HepG2 (cell line): Measurements from ENCODE around the gene BPGM. TPM values are rescaled to one million over a fixed set of nuclear protein-coding genes. Genes with fewer than 3 reads are reported as not detected.

Experiments used
- ATAC-seq: fragments of 200-7000 bp; cut with Tn5 transposase; 3 replicates; pipeline ENCODE4 v1.9.1; 2020; ENCODE audit warnings: mild to moderate bottlenecking, moderate library complexity
- BruUV-seq: library from RNA; stranded (reverse); fragments of 400-500 nt; replicated peaks from 2 replicates; lab custom pipeline; 2021; lab: Mats Ljungman, UMichigan
- CTCF ChIA-PET: fragments of 300-600 bp; formaldehyde crosslinking; extraction: SDS; loops from one replicate; lab custom pipeline; 2021; ENCODE audit warnings: low total read pairs, inconsistent platforms, low intra/inter-chr PET ratio; lab: Yijun Ruan, JAX
- POLR2A ChIA-PET: fragments of 350-600 bp; sonication (Branson Sonifier 250); formaldehyde crosslinking; loops from one replicate; lab custom pipeline; 2020; ENCODE audit warnings: antibody characterized with exemption, inconsistent platforms; lab: Yijun Ruan, JAX
- DNase-seq: peaks from one replicate; pipeline ENCODE4 v3.0.0-alpha.2; 2015; ENCODE audit warnings: low spot score
- FAIRE-seq: peaks from 3 replicates; lab custom pipeline; 2011; peaks lifted over from hg19 to GRCh38; lab: Jason Lieb, UNC
- H2AFZ ChIP-seq: one replicate; pipeline ENCODE4 v1.6.1; 2011; ENCODE audit warnings: low read length, inconsistent platforms
- H3K27ac ChIP-seq: fragments of 300-600 bp; 3 replicates; pipeline ENCODE4 v1.8.0; 2011; ENCODE audit warnings: mixed run types, mild to moderate bottlenecking, mixed read lengths, low read length, inconsistent platforms; ENCODE audit not compliant: insufficient read depth; ENCODE audit errors: extremely low read length
- H3K27me3 ChIP-seq, 2 experiments: fragments of 200-600 bp in 1 of 2; 2 replicates in 1 of 2; 3 replicates in 1 of 2; pipeline versions ENCODE4 v1.6.0 to v1.8.0; 2011; ENCODE audit warnings: low read length in 2 of 2, mild to moderate bottlenecking in 2 of 2, moderate library complexity in 2 of 2, inconsistent platforms in 1 of 2; ENCODE audit not compliant: insufficient read depth in 2 of 2, control insufficient read depth in 1 of 2
- H3K36me3 ChIP-seq, 2 experiments: fragments of 200-600 bp in 1 of 2; replicated peaks in 1 of 2; 2 replicates in 1 of 2; 3 replicates in 1 of 2; pipeline versions ENCODE4 v1.5.1 to v1.8.0; 2011; ENCODE audit warnings: low read length in 2 of 2, inconsistent platforms in 1 of 2; ENCODE audit not compliant: insufficient read depth in 2 of 2, control insufficient read depth in 1 of 2
- H3K4me1 ChIP-seq: 2 replicates; pipeline ENCODE4 v1.5.1; 2012; ENCODE audit warnings: low read length, inconsistent platforms; ENCODE audit not compliant: insufficient read depth
- H3K4me2 ChIP-seq: 2 replicates; pipeline ENCODE4 v1.6.0; 2011; ENCODE audit warnings: low read depth, low read length, inconsistent platforms
- H3K4me3 ChIP-seq, 3 experiments: fragments of 200-600 bp in 1 of 3; sonication (generic), shearing (Covaris generic) in 1 of 3; replicated peaks in 1 of 3; 2 replicates each; pipeline ENCODE4 v1.5.1; 2011 to 2016; ENCODE audit warnings: low read length in 3 of 3, inconsistent platforms in 2 of 3, low read depth in 2 of 3, mild to moderate bottlenecking in 2 of 3, control low read depth in 1 of 3, mixed read lengths in 1 of 3; ENCODE audit not compliant: insufficient read depth in 1 of 3
- H3K79me2 ChIP-seq: one replicate; pipeline ENCODE4 v1.6.1; 2011; ENCODE audit warnings: low read length, inconsistent platforms; ENCODE audit not compliant: insufficient read depth
- H3K9ac ChIP-seq: 2 replicates; pipeline ENCODE4 v1.6.0; 2011; ENCODE audit warnings: mild to moderate bottlenecking, low read depth, low read length, inconsistent platforms; ENCODE audit not compliant: insufficient read depth
- H3K9me3 ChIP-seq: 2 replicates; pipeline ENCODE4 v1.5.1; 2012; ENCODE audit warnings: mild to moderate bottlenecking, low read length
- H4K20me1 ChIP-seq: 2 replicates; pipeline ENCODE4 v1.6.0; 2011; ENCODE audit warnings: inconsistent platforms, mild to moderate bottlenecking, low read length, moderate library complexity; ENCODE audit not compliant: insufficient read depth
- CTCF ChIP-seq: sonication (generic); formaldehyde crosslinking; IDR thresholded peaks from 2 replicates; pipeline ENCODE4 v1.5.0; 2020; ENCODE audit warnings: mild to moderate bottlenecking, missing genetic modification reagents, moderate library complexity
- NFYC ChIP-seq: IDR thresholded peaks from 2 replicates; pipeline ENCODE4 v1.6.1; 2016; ENCODE audit warnings: missing genetic modification reagents, missing compliant biosample characterization
- RAD21 ChIP-seq: fragments of 450-650 bp; formaldehyde crosslinking; IDR thresholded peaks from 2 replicates; pipeline ENCODE4 v1.5.0; 2020; ENCODE audit warnings: mild to moderate bottlenecking
- SMC3 ChIP-seq: IDR thresholded peaks from 2 replicates; pipeline ENCODE4 v1.6.1; 2011; ENCODE audit warnings: low read length, improper control_type of control experiment
- STAG1 ChIP-seq: sonication (generic); formaldehyde crosslinking; IDR thresholded peaks from 2 replicates; pipeline ENCODE4 v1.4.0; 2020; ENCODE audit warnings: missing genetic modification reagents
- WGBS: methylation state at CpG from one replicate; pipeline ENCODE4 v1.1.6; 2017; ENCODE audit warnings: low lambda C conversion rate; 5-methylcytosine and 5-hydroxymethylcytosine counted together
- in situ Hi-C: cut with HindIII; loops from 2 replicates; pipeline ENCODE4 v1.10.0; 2017; ENCODE audit warnings: low pct_unique_long_range_greater_than_20kb; ENCODE audit not compliant: extremely low pct_ligation_motif_present
- intact Hi-C: fragments of 100-400 bp; cut with micrococcal nuclease; formaldehyde crosslinking; loops from one replicate; pipeline ENCODE4 v1.10.0; 2022; ENCODE audit not compliant: unreplicated experiment
- polyA plus RNA-seq, 8 experiments: library from polyadenylated mRNA; depleted of rRNA in 3 of 8; stranded (reverse) in 7 of 8; unstranded in 1 of 8; fragments of >200 nt; fragmentation: Illumina TruSeq in 4 of 8; extraction: Trizol in 4 of 8; gene quantifications; 2 replicates each; pipeline versions ENCODE4 v1.2.1 to v1.2.3, GENCODE V29; 2011 to 2016; ENCODE audit warnings: low read depth in 4 of 8, missing spikeins in 1 of 8, mixed read lengths in 1 of 8; ENCODE audit not compliant: insufficient read depth in 1 of 8
- total RNA-seq, 5 experiments: library from RNA; depleted of rRNA; stranded (reverse); fragments of >200 nt; fragmentation: Illumina TruSeq; extraction: Trizol; gene quantifications; 2 replicates each; pipeline ENCODE4 v1.2.3, GENCODE V29; 2016; ENCODE audit warnings: low read depth in 1 of 5
- TF ChIP-seq, protein P1 (sequence below), 2 experiments: fragments of 450-650 bp in 1 of 2; sonication (generic) in 1 of 2; formaldehyde crosslinking in 1 of 2; IDR thresholded peaks; 2 replicates each; pipeline versions ENCODE4 v1.6.1 to v1.8.0; 2016 to 2022; ENCODE audit warnings: antibody characterized with exemption in 1 of 2, mild to moderate bottlenecking in 1 of 2, missing genetic modification reagents in 1 of 2

The BPGM gene
- total and polyA plus RNA-seq, 2 of the 13 experiments (the other 11 are each of a cell fraction or from before 2014, with no cell fraction given): 4.0 to 7.5 TPM

- in situ Hi-C loops: loop anchor here (5.0 kb wide), 1 partner anchor 69 kb away; no protein-coding TSS in a partner anchor
These were observed 13.6 kb upstream of the BPGM start for GRCh38 chr7:134632937-134633540.

More at GRCh38 chr7:134632937-134633540, 13.6 kb upstream of the BPGM start:
- FAIRE-seq: peak; percentile 66
- no peak overlapping the region for H3K4me3 ChIP-seq
- H3K9ac ChIP-seq: no peak overlapping the region; the same call in 1 of the 2 replicates
- H3K36me3 ChIP-seq: no peaks in the 10 kb centered on the region
- H4K20me1 ChIP-seq: no peaks in the 10 kb centered on the region
- no peak overlapping the region for H2AFZ ChIP-seq
- POLR2A ChIA-PET: interaction anchor here (0.6 kb wide), 1 partner anchor 13 kb away, joined by 3 read pairs; no protein-coding TSS in a partner anchor
- no peaks in the 10 kb centered on the region for H3K79me2 ChIP-seq
- intact Hi-C loops: loop anchor here (2.0 kb wide), 3 partner anchors 68 to 310 kb away; no protein-coding TSS in a partner anchor
- no TSS peak for BruUV-seq
- H3K9me3 ChIP-seq: no peaks in the 10 kb centered on the region
- H3K4me1 ChIP-seq: no peaks in the 10 kb centered on the region
- H3K27me3 ChIP-seq: no peaks in the 10 kb centered on the region
- no peak overlapping the region for H3K4me2 ChIP-seq
- CTCF ChIA-PET: interaction anchor here (0.8 to 2.2 kb wide), 5 partner anchors 68 to 538 kb away, joined by 3 to 14 read pairs (median 4); partner anchors contain the start of gene CYREN
- TF ChIP-seq CTCF (CRISPR knock-in tag) (peak; percentile 69), NFYC (CRISPR knock-in tag) (no peak), STAG1 (peak; percentile 86), SMC3 (peak; percentile 83), RAD21 (CRISPR knock-in tag) (peak; percentile 52; the same call in 1 of the 2 replicates)
- TF ChIP-seq, protein P1, sequence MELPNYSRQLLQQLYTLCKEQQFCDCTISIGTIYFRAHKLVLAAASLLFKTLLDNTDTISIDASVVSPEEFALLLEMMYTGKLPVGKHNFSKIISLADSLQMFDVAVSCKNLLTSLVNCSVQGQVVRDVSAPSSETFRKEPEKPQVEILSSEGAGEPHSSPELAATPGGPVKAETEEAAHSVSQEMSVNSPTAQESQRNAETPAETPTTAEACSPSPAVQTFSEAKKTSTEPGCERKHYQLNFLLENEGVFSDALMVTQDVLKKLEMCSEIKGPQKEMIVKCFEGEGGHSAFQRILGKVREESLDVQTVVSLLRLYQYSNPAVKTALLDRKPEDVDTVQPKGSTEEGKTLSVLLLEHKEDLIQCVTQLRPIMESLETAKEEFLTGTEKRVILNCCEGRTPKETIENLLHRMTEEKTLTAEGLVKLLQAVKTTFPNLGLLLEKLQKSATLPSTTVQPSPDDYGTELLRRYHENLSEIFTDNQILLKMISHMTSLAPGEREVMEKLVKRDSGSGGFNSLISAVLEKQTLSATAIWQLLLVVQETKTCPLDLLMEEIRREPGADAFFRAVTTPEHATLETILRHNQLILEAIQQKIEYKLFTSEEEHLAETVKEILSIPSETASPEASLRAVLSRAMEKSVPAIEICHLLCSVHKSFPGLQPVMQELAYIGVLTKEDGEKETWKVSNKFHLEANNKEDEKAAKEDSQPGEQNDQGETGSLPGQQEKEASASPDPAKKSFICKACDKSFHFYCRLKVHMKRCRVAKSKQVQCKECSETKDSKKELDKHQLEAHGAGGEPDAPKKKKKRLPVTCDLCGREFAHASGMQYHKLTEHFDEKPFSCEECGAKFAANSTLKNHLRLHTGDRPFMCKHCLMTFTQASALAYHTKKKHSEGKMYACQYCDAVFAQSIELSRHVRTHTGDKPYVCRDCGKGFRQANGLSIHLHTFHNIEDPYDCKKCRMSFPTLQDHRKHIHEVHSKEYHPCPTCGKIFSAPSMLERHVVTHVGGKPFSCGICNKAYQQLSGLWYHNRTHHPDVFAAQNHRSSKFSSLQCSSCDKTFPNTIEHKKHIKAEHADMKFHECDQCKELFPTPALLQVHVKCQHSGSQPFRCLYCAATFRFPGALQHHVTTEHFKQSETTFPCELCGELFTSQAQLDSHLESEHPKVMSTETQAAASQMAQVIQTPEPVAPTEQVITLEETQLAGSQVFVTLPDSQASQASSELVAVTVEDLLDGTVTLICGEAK (IDR thresholded peaks at IDR 0.05): no peak
- TF ChIP-seq, protein P1 (CRISPR knock-in tag; IDR thresholded peaks at IDR 0.05): no peak
- TF ChIP-seq, all 625 proteins: peak for 4
- WGBS: 2% methylated on average over 5 of the region's 5 CpGs
- DNase-seq: peak; percentile 44
- H3K27ac ChIP-seq: no peak overlapping the region
- peak; percentile 82 for ATAC-seq
